ENCODE data around the gene ASTN2.

ASTN2 gene

DNA sequence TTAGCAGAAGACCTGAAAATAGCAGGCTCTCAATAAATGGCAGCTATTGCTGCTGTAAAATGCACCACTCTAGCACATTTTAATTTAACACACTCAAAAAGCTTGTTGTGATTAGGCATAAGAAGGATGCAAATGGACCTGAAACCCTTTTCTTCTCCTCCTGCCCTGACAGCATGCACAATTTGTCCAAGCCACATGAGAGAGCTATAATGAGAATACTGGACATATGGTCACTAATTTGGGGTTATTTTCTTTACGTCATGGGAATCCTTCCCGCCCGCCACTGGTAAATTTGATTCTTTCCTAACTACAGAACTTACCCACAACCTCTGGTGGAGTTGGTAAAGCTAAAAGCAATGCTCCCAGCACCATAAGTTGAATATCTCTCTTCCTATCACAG is 665.7 kb downstream of the ASTN2 start:
- Mint-ChIP-seq H3K4me3 (no peak overlapping the region), H3K27me3 (peaks cover 9% of the 10 kb centered on the region), H3K9me3 (no peaks in the 10 kb centered on the region), H3K4me1 (peaks cover 4% of the 10 kb centered on the region), H3K36me3 (no peaks in the 10 kb centered on the region), H3K27ac (no peak overlapping the region)
- no peak for ATAC-seq (ENCODE audit: low read depth)
- no peak for DNase-seq (ENCODE audit: low spot score in 2 of 2)

DNA sequence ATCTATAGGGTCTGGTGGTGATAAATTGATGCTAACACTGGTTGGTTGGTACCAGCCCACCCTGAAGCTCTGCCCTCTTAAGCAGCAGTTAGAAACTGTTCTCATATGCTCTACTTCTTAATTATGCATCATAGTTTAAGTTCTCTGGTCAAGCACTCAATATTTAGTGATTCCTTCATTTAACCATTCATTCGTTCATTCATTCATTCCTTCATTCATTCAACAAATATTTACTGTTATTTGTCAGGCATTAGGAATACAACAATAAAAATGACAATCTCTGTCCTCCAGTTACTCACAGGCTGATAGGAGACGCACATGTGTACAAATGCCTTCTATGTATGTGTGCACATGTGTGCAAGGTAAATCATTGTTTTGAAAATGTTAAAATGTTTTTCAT is 673.1 kb downstream of the ASTN2 start:
- Mint-ChIP-seq H3K9me3 (peaks cover 2% of the 10 kb centered on the region), H3K4me1 (peaks cover 3% of the 10 kb centered on the region), H3K27ac (no peak overlapping the region), H3K4me3 (no peak overlapping the region), H3K27me3 (peaks cover 9% of the 10 kb centered on the region), H3K36me3 (no peaks in the 10 kb centered on the region)
- no peak for DNase-seq (ENCODE audit: low spot score in 2 of 2)
- no peak for ATAC-seq (ENCODE audit: low read depth)

DNA sequence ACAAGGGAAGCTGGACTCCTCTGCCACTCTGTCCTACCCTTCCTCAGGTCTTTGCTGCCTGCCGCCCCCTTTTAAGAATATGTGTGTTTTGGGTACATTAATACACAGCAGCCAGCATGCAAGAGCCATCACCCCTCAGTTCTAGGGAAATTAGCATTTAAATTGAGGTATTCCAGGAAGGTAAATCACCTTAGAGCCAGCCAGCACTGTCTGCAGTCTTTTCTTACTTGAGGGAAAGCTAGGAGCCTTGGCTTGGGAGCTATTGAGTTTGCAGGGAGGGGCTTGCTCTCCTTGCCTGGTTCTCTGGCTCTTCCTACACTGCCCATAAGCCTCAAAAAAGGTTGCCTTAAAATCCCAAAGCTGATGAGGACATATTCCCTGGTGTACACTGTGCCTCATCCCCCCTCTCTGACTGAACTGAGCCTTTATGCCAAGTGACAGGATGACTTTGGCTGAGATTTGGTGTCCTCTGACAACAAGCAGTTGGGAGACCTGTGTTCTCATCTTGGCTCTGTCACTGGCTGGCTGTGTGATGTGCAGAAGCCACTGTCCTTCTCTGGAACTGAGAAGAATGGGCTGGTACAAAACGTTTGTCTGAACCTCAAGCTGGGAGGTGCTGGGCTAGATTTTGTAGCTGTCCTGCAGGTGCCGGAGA is 673.6 kb downstream of the ASTN2 start:
- H3K4me1 Mint-ChIP-seq, result peaks cover 4% of the 10 kb centered on the region
- H3K36me3 Mint-ChIP-seq, result no peaks in the 10 kb centered on the region
- H3K4me3 Mint-ChIP-seq, result no peak overlapping the region
- H3K9me3 Mint-ChIP-seq, result peaks cover 2% of the 10 kb centered on the region
- H3K27me3 Mint-ChIP-seq, result peaks cover 9% of the 10 kb centered on the region
- no peak for ATAC-seq (ENCODE audit: low read depth)
- no peak overlapping the region for H3K27ac Mint-ChIP-seq
- no peak for DNase-seq (ENCODE audit: low spot score in 2 of 2)

DNA sequence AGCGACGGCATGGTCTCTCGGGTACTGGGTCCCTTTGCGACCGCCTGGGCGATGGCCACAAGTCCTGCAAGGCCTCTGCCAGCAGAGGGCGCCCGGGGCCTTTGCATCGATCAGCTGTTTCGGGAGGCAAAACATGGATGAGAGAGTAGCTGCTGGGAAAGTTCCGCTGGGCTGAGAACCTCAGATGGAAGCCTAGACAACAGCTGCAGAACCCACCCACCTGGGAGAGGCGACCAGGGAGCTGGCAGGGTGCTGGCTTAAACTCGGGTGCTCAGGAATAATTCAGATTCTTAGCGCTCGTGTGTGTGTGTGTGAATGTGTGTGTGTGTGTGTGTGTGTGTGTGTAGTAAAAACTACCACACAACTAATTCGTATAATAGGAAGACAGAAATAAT is 677.7 kb downstream of the ASTN2 start:
- H3K27me3 Mint-ChIP-seq, result peaks cover 8% of the 10 kb centered on the region
- no peak for ATAC-seq (ENCODE audit: low read depth)
- peaks cover 2% of the 10 kb centered on the region for H3K9me3 Mint-ChIP-seq
- H3K4me3 Mint-ChIP-seq, result no peak overlapping the region
- no peak overlapping the region for H3K27ac Mint-ChIP-seq
- peak; percentile 4 to 22 for DNase-seq (ENCODE audit: low spot score in 2 of 2)
- peaks cover 4% of the 10 kb centered on the region for H3K4me1 Mint-ChIP-seq
- no peaks in the 10 kb centered on the region for H3K36me3 Mint-ChIP-seq

DNA sequence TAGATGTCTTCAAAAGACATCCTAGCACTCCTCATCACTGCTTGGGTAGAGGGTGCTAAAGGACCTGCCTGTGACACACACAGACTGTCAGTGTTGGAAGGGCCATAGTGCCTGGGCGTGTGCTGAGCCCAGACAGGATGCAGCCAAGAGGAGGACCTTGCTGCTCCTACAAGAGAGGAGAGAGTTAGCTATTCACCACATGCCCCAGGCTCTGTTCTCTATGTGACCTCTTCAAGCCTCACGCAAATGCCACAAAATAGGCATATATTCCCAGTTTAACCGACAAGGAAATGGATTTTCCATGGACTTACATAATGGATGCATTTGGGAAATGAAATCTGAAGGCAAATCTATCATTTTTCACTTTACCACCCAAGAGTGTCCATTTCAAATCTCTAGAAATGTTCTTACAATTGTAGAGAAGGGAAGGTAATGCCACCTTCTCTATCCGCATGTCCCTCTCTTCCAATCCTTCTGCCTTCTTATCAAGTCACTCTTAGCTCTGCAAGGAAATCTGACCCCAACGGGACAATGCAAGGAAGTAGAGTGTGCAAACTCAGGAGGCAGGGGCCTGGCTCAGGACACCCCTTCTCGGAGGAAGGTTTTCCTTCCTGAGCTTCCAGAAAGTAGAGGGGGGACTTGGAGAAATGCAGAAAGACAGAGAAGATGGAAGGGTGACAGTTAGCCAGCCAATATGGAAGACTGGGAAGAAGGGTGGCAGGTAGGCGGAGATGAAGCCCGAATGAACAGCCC is 678.3 kb downstream of the ASTN2 start:
- Mint-ChIP-seq H3K4me3 (no peak overlapping the region), H3K27ac (no peak overlapping the region), H3K4me1 (peaks cover 4% of the 10 kb centered on the region), H3K36me3 (no peaks in the 10 kb centered on the region), H3K27me3 (peaks cover 8% of the 10 kb centered on the region), H3K9me3 (peaks cover 2% of the 10 kb centered on the region)
- ATAC-seq (ENCODE audit: low read depth) (no peak), DNase-seq (ENCODE audit: low spot score in 2 of 2) (no peak)

DNA sequence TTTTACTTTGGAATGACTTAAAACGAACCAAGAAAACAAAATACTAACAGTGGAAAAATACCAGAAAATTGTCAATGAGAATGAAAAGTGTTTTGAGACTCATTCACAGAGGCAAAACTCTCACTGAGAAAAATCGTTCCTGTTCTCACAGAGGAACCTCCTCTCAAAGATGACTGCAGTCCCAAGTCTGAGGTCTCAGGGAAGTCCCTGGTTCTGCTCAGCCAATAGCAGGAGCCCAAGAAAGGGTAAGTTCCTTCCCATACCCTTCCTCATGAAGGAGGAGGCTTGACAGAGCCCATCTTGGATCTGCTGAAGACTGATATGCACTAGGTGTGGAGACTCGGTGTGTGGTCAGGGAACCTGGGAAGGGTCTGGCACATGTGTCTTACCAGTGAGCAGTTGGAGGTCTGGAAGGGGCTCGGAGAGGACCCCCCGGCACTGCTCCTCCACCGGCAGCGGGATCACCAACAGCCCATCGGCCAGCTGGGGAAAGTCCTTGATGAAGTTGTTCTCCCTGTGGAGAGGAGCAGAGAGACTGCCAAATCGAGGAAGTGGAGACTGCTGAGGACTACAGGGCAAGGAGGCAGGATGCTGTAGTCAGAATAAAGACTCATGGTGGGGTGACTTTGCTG is 681.7 kb downstream of the ASTN2 start:
- peaks cover 2% of the 10 kb centered on the region for H3K9me3 Mint-ChIP-seq
- H3K4me1 Mint-ChIP-seq, result peaks cover 4% of the 10 kb centered on the region
- H3K27ac Mint-ChIP-seq, result no peak overlapping the region
- ATAC-seq (ENCODE audit: low read depth) (no peak), DNase-seq (ENCODE audit: low spot score in 2 of 2) (no peak)
- no peak overlapping the region for H3K4me3 Mint-ChIP-seq
- H3K36me3 Mint-ChIP-seq, result no peaks in the 10 kb centered on the region
- H3K27me3 Mint-ChIP-seq, result peaks cover 10% of the 10 kb centered on the region

DNA sequence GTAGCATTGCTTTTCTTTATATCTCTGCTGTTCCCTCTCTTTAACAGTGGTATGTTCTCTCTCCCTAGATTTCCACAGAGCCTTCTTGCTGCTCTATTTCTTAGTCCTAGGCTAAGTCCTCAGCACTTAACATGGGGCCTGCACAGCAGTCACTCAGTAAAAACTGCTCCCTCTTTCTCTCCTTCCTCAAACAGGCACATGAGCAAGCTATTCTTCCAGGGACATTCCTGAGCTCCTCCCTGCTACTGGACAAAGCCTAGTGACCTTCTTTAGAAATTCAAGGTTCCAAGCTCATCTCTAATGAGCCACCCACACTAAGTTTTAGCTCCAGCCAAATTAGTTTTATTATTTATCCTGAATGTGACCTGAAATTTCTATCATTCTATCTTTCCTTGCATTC is 688.3 kb downstream of the ASTN2 start:
- H3K27ac Mint-ChIP-seq, result no peak overlapping the region
- ATAC-seq (ENCODE audit: low read depth) (no peak), DNase-seq (ENCODE audit: low spot score in 2 of 2) (no peak)
- H3K27me3 Mint-ChIP-seq, result peaks cover 9% of the 10 kb centered on the region
- no peaks in the 10 kb centered on the region for H3K36me3 Mint-ChIP-seq
- no peaks in the 10 kb centered on the region for H3K4me1 Mint-ChIP-seq
- no peak overlapping the region for H3K4me3 Mint-ChIP-seq
- no peaks in the 10 kb centered on the region for H3K9me3 Mint-ChIP-seq

DNA sequence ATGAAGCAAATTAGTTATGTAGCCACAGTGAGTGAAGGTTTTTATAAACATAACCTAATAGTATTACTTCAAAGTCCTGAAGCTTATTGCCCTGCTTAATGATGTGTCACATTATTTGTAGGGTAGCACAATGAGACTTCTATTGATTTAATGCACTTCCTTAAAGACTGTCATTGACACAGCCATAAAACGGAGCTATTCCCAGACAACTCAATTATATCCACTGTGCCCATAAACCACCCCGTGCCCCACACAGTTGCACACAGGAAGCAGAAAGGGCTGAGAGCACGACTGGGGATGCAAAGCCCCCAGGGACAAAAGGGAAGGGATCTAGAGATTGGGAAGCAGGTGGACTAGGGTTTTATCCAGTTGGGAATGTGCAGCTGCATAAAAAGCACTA is 690.7 kb downstream of the ASTN2 start:
- DNase-seq (ENCODE audit: low spot score in 2 of 2), result no peak

DNA sequence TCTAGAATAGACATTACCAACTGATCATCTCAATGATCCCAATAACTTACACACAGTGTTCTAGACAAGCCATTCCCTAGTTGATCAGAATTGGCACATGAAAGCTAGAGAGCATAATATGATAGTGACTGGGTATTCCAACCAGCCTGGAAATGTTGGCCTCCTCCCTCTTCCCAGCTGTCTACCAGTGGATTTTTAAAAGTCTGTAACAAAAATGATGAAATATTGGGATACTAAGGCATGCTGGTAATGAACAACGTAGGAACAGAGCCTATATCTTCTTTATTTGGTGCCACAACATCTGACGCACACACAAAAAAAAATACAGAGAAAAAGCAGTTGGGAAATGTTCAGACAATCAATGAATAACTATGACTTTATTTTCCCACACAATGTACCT is 692.9 kb downstream of the ASTN2 start:
- H3K4me3 Mint-ChIP-seq, result no peak overlapping the region
- DNase-seq (ENCODE audit: low spot score in 2 of 2), result no peak
- H3K9me3 Mint-ChIP-seq, result no peaks in the 10 kb centered on the region
- H3K27ac Mint-ChIP-seq, result no peak overlapping the region
- peaks cover 9% of the 10 kb centered on the region for H3K27me3 Mint-ChIP-seq
- H3K36me3 Mint-ChIP-seq, result peaks cover 3% of the 10 kb centered on the region
- H3K4me1 Mint-ChIP-seq, result peaks cover 2% of the 10 kb centered on the region
- no peak for ATAC-seq (ENCODE audit: low read depth)

More for the DNA sequence above, 690.7 kb downstream of the ASTN2 start:
- Mint-ChIP-seq H3K4me3 (no peak overlapping the region), H3K36me3 (peaks cover 2% of the 10 kb centered on the region), H3K9me3 (no peaks in the 10 kb centered on the region), H3K4me1 (peaks cover 2% of the 10 kb centered on the region), H3K27ac (no peak overlapping the region), H3K27me3 (peaks cover 10% of the 10 kb centered on the region)
- ATAC-seq (ENCODE audit: low read depth), result no peak

DNA sequence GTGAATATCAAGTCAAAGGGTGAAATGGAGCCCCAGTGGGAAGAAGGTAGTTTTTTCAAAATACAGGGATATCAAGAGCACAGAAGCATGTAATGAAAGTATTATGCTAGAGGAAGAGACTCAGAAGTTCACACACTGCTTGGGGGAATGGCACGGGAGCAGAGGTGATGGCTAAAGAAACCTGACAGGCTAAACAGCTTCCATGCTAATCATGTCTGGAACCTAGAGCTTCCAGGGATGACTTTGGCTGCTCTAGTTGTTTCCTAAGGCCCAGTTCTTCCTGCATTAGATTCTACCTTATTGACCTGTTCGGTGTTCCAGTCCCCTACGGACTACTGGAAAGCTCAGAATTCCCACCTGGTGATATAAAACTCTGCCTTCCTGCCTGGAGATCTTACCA is 693.4 kb downstream of the ASTN2 start:
- Mint-ChIP-seq H3K4me3 (no peak overlapping the region), H3K4me1 (peaks cover 2% of the 10 kb centered on the region)

DNA sequence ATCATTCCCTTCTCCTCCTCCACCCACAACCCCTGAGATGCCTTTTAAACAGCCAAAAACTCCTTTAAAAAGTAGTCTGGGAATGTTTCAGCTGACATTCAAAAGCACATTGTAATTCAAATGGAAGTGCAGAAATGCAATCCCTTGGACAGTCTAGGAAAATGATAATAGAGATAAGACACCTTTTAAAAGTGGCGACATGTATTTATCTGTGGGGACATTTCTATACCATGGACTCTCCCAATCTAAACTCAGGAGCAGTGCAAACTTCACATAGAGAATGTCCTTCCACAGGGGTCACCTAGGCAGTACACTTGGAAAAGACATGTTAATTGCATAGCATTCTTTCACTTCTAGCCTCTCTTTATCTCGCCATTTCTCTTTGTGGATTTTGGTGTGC is 694.7 kb downstream of the ASTN2 start:
- Mint-ChIP-seq H3K36me3 (peaks cover 3% of the 10 kb centered on the region), H3K9me3 (no peaks in the 10 kb centered on the region), H3K27ac (no peak overlapping the region), H3K27me3 (peaks cover 8% of the 10 kb centered on the region), H3K4me1 (peaks cover 2% of the 10 kb centered on the region), H3K4me3 (no peak overlapping the region)
- ATAC-seq (ENCODE audit: low read depth) (no peak), DNase-seq (ENCODE audit: low spot score in 2 of 2) (no peak)

More for the DNA sequence above, 693.4 kb downstream of the ASTN2 start:
- Mint-ChIP-seq H3K27ac (no peak overlapping the region), H3K27me3 (peaks cover 8% of the 10 kb centered on the region), H3K36me3 (peaks cover 3% of the 10 kb centered on the region), H3K9me3 (no peaks in the 10 kb centered on the region)
- DNase-seq (ENCODE audit: low spot score in 2 of 2), result no peak
- ATAC-seq (ENCODE audit: low read depth), result no peak

DNA sequence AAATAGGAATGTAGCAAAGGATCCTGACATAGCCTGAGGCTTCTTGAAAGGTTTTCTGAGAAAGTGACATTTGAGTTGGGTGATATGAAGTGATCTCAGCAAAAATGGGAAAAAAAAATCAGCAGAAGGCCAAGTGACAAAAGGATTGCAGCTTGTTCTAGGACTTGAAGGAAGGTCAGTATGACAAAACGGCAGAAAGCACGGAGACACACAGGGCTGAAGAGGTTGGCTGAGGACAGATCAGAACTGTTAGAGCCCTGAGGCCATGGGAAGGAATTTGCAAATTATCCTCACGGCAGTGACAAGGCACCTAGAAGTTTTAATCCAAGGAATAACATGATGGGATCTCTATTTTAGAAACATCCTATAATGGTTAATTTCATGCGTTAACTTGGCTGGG is 696.7 kb downstream of the ASTN2 start:
- Mint-ChIP-seq H3K9me3 (no peaks in the 10 kb centered on the region), H3K36me3 (peaks cover 5% of the 10 kb centered on the region), H3K27ac (no peak overlapping the region), H3K4me1 (peaks cover 2% of the 10 kb centered on the region), H3K4me3 (no peak overlapping the region), H3K27me3 (peaks cover 4% of the 10 kb centered on the region)
- ATAC-seq (ENCODE audit: low read depth) (no peak), DNase-seq (ENCODE audit: low spot score in 2 of 2) (no peak)

DNA sequence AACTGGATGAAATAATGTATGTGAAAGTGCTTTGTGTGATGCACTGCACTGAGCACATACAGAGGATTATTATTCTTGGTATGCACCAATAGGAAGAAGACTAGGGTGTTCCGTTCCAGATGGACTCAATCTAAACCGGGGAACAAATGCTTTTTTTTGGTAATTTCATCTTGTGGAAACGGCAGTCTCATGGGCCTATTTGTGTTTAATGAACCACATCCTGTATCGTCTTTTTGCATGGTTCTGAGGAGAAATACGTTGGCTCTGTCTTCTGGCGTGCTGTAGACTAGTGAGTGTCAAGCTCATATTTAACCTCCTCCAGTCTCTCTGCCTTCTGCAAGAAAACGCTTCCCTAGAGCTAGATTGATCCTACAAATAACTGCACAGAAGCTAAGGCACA is 697.7 kb downstream of the ASTN2 start:
- ATAC-seq (ENCODE audit: low read depth), result no peak

DNA sequence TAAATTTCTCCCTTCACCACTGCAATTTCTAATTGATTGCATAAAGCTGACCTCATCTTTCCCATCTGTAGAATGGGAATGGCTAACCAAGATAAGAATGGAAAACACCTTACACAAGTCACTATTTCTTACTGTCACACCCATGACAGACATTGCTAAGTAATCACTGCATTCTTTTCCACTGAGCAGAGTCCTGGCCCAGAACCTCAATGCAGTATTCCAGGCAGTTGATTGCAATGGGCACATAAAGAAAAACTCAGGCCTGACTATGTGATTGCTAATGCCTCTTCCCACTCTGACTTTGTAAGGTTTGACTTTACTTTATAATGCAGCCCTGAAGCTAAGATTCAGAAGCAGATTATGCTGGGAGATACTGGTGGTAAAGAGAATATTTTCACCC is 698.4 kb downstream of the ASTN2 start:
- DNase-seq (ENCODE audit: low spot score in 2 of 2) (no peak), ATAC-seq (ENCODE audit: low read depth) (no peak)
- Mint-ChIP-seq H3K4me1 (peaks cover 2% of the 10 kb centered on the region), H3K27ac (no peak overlapping the region), H3K36me3 (peaks cover 5% of the 10 kb centered on the region), H3K27me3 (peaks cover 4% of the 10 kb centered on the region), H3K9me3 (no peaks in the 10 kb centered on the region), H3K4me3 (no peak overlapping the region)

More for the DNA sequence above, 697.7 kb downstream of the ASTN2 start:
- peaks cover 5% of the 10 kb centered on the region for H3K36me3 Mint-ChIP-seq
- peaks cover 4% of the 10 kb centered on the region for H3K27me3 Mint-ChIP-seq
- no peaks in the 10 kb centered on the region for H3K9me3 Mint-ChIP-seq
- no peak overlapping the region for H3K4me3 Mint-ChIP-seq
- H3K27ac Mint-ChIP-seq, result no peak overlapping the region
- peaks cover 2% of the 10 kb centered on the region for H3K4me1 Mint-ChIP-seq
- no peak for DNase-seq (ENCODE audit: low spot score in 2 of 2)

Measured in memory B cell (primary cell).